BJ (cell line): ENCODE results near the gene GRM2. TPM values are rescaled to one million over a fixed set of nuclear protein-coding genes. Genes with fewer than 3 reads are reported as not detected.

Experiments used
- CTCF ChIA-PET: fragments of 350-600 bp; formaldehyde crosslinking; extraction: SDS; loops from one replicate; lab custom pipeline; 2021; ENCODE audit warnings: antibody characterized with exemption, inconsistent platforms; lab: Yijun Ruan, JAX
- POLR2A ChIA-PET: fragments of 300-600 bp; sonication (Branson Sonifier 250); formaldehyde crosslinking; extraction: SDS; loops from one replicate; lab custom pipeline; 2021; ENCODE audit warnings: antibody characterized with exemption; lab: Charles Lee
- DNase-seq: peaks from one replicate; pipeline ENCODE4 v3.0.0-alpha.2; 2011; ENCODE audit warnings: low read depth
- H3K27me3 ChIP-seq: 2 replicates; pipeline ENCODE4 v1.6.0; 2011; ENCODE audit warnings: low read length; ENCODE audit not compliant: control insufficient read depth, insufficient read depth
- H3K36me3 ChIP-seq: 2 replicates; pipeline ENCODE4 v1.5.1; 2011; ENCODE audit warnings: low read length; ENCODE audit not compliant: control insufficient read depth, insufficient read depth
- H3K4me3 ChIP-seq: 2 replicates; pipeline ENCODE4 v1.5.1; 2011; ENCODE audit warnings: low read depth, mild to moderate bottlenecking, control low read depth, low read length
- CTCF ChIP-seq: IDR thresholded peaks from 2 replicates; pipeline ENCODE4 v1.5.1; 2011; ENCODE audit warnings: low read depth, mild to moderate bottlenecking, control low read depth, inconsistent platforms, low read length, moderate library complexity; ENCODE audit not compliant: insufficient read depth
- polyA plus RNA-seq: library from polyadenylated mRNA; depleted of rRNA; stranded (reverse); fragments of >200 nt; gene quantifications from 2 replicates; pipeline ENCODE4 v1.2.3, GENCODE V29; 2011

GRM2 gene
- polyA plus RNA-seq, 1 experiment, result 0.09 TPM

GRCh38 chr3:51688206-51688600 is 18.7 kb upstream of the GRM2 start:
- no peak overlapping the region for H3K4me3 ChIP-seq
- DNase-seq, result no peak
- TF ChIP-seq CTCF, result no peak
- ChIA-PET POLR2A (no interaction called here), CTCF (interaction anchor here (5.8 kb wide), 1 partner anchor 17 kb away, joined by 30 read pairs; the partner anchor contains the start of gene TEX264)
- H3K27me3 ChIP-seq, result no peaks in the 10 kb centered on the region
- peaks cover 15% of the 10 kb centered on the region for H3K36me3 ChIP-seq

GRCh38 chr3:51691021-51691420 is 15.8 kb upstream of the GRM2 start:
- CTCF ChIA-PET, result interaction anchor here (1.7 to 5.8 kb wide), 3 partner anchors 14 to 301 kb away, joined by 3 to 30 read pairs (median 8); partner anchors contain the start of gene TEX264
- Histone ChIP-seq H3K27me3 (no peaks in the 10 kb centered on the region), H3K36me3 (peaks cover 9% of the 10 kb centered on the region), H3K4me3 (no peak overlapping the region)
- TF ChIP-seq CTCF, result no peak
- POLR2A ChIA-PET, result no interaction called here
- no peak for DNase-seq

GRCh38 chr3:51691949-51692348 is 14.9 kb upstream of the GRM2 start:
- ChIA-PET CTCF (interaction anchor here (1.2 to 1.9 kb wide), 3 partner anchors 10 to 49 kb away, joined by 3 to 9 read pairs (median 3); no protein-coding TSS in a partner anchor), POLR2A (no interaction called here)
- H3K4me3 ChIP-seq, result no peak overlapping the region
- no peak for TF ChIP-seq CTCF
- H3K27me3 ChIP-seq, result no peaks in the 10 kb centered on the region
- DNase-seq, result no peak
- peaks cover 12% of the 10 kb centered on the region for H3K36me3 ChIP-seq

GRCh38 chr3:51692980-51693395 is 13.9 kb upstream of the GRM2 start:
- no peak for DNase-seq

GRCh38 chr3:51696954-51697353 is 9.9 kb upstream of the GRM2 start:
- TF ChIP-seq CTCF, result no peak
- POLR2A ChIA-PET, result no interaction called here
- peaks cover 28% of the 10 kb centered on the region for H3K36me3 ChIP-seq
- no peak overlapping the region for H3K4me3 ChIP-seq
- DNase-seq, result no peak
- no peaks in the 10 kb centered on the region for H3K27me3 ChIP-seq
- CTCF ChIA-PET, result interaction anchor here (1.2 to 1.4 kb wide), 2 partner anchors 11 to 14 kb away, joined by 3 to 4 read pairs; no protein-coding TSS in a partner anchor

More at GRCh38 chr3:51692980-51693395, 13.9 kb upstream of the GRM2 start:
- ChIA-PET CTCF (interaction anchor here (1.4 to 1.9 kb wide), 2 partner anchors 11 to 191 kb away, joined by 4 to 9 read pairs; no protein-coding TSS in a partner anchor), POLR2A (no interaction called here)
- Histone ChIP-seq H3K4me3 (no peak overlapping the region), H3K27me3 (no peaks in the 10 kb centered on the region), H3K36me3 (peaks cover 14% of the 10 kb centered on the region)
- TF ChIP-seq CTCF, result no peak
